Measurements from ENCODE around the gene DNM2.
"Not testable (repeated sequence)": the region's sequence is repeated elsewhere in the genome, so short reads cannot be mapped to it uniquely, and the experiment has no call there.

The DNM2 gene

GRCh38 chr19:10717356-10718204 lies at the start of gene DNM2:
TSS of gene DNM2 (plus strand) at chr19:10718079. CDS start at chr19:10718243, 164 bp downstream.
- peak; percentile 99 to 100 for DNase-seq

GRCh38 chr19:10669246-10669645 lies 48.6 kb upstream of the DNM2 start:
- no peak for DNase-seq

- DNase-seq, result no peak
Observed at GRCh38 chr19:10670182-10670581, 47.7 kb upstream of the DNM2 start.

GRCh38 chr19:10670876-10671804 lies 46.7 kb upstream of the DNM2 start:
- DNase-seq, result no peak

- not testable (repeated sequence) for DNase-seq
Observed at GRCh38 chr19:10671922-10672321, 46.0 kb upstream of the DNM2 start.

- not testable (repeated sequence) for DNase-seq
Observed at GRCh38 chr19:10675214-10675613, 42.7 kb upstream of the DNM2 start.

- no peak for DNase-seq
Observed at GRCh38 chr19:10677751-10678150, 40.1 kb upstream of the DNM2 start.

- no peak for DNase-seq
Observed at GRCh38 chr19:10678813-10679212, 39.1 kb upstream of the DNM2 start.

- no peak for DNase-seq
Observed at GRCh38 chr19:10679743-10680142, 38.1 kb upstream of the DNM2 start.

- DNase-seq, result no peak
Observed at GRCh38 chr19:10680545-10681135, 37.2 kb upstream of the DNM2 start.

GRCh38 chr19:10681658-10682057 lies 36.2 kb upstream of the DNM2 start:
- no peak for DNase-seq

- no peak for DNase-seq
Observed at GRCh38 chr19:10682397-10683063, 35.3 kb upstream of the DNM2 start.

GRCh38 chr19:10683064-10683426 lies 34.8 kb upstream of the DNM2 start:
- no peak for DNase-seq

- no peak for DNase-seq
Observed at GRCh38 chr19:10683582-10683981, 34.3 kb upstream of the DNM2 start.

- DNase-seq, result peak; percentile 4 to 15
Observed at GRCh38 chr19:10685210-10685609, 32.7 kb upstream of the DNM2 start.

- DNase-seq, result no peak
Observed at GRCh38 chr19:10686193-10686592, 31.7 kb upstream of the DNM2 start.

- DNase-seq, result peak; percentile 74
Observed at GRCh38 chr19:10686661-10687517, 31.0 kb upstream of the DNM2 start.

- no peak for DNase-seq
Observed at GRCh38 chr19:10687518-10688288, 30.2 kb upstream of the DNM2 start.

- DNase-seq, result no peak
Observed at GRCh38 chr19:10688545-10689280, 29.2 kb upstream of the DNM2 start.

GRCh38 chr19:10690341-10690781 lies 27.5 kb upstream of the DNM2 start:
- no peak for DNase-seq

Measured in hippocampal formation (tissue), 2 donors.